Prostate gland (tissue), 2 donors: ENCODE data around the gene CABCOCO1. TPM values are rescaled to one million over a fixed set of nuclear protein-coding genes. Genes with fewer than 3 reads are reported as not detected.

ENCODE experiments used
- DNase-seq: peaks from one replicate; pipeline ENCODE4 v3.0.0-alpha.2; 2019; ENCODE audit warnings: low spot score
- H3K27ac ChIP-seq, 2 donors: fragments of 200-600 bp; sonication (generic); 2 replicates each; pipeline ENCODE4 v1.5.1; 2017 to 2019
- H3K27me3 ChIP-seq: fragments of 200-600 bp; sonication (generic); replicated peaks from 2 replicates; pipeline ENCODE4 v1.5.1; 2019; ENCODE audit not compliant: insufficient read depth
- H3K36me3 ChIP-seq, 2 donors: fragments of 200-600 bp; sonication (generic); 1 replicate in 1 of 2; 2 replicates in 1 of 2; pipeline versions ENCODE4 v1.5.1 to v1.8.1; 2017 to 2019
- H3K4me1 ChIP-seq: fragments of 200-600 bp; sonication (generic); replicated peaks from 2 replicates; pipeline ENCODE4 v1.5.1; 2019
- H3K4me3 ChIP-seq, 2 donors: fragments of 200-600 bp; sonication (generic); 2 replicates each; pipeline ENCODE4 v1.5.1; 2017 to 2019
- H3K9me3 ChIP-seq: fragments of 200-600 bp; sonication (generic); 2 replicates; pipeline ENCODE4 v1.5.1; 2017
- CTCF ChIP-seq, 4 experiments: fragments of 200-600 bp in 2 of 4; fragments of 450-650 bp in 2 of 4; sonication (generic) in 2 of 4; IDR thresholded peaks; 1 replicate in 3 of 4; 2 replicates in 1 of 4; pipeline ENCODE4 v1.5.1; 2016 to 2019; ENCODE audit warnings: antibody characterized with exemption in 4 of 4, mild to moderate bottlenecking in 2 of 4, moderate library complexity in 2 of 4
- POLR2A ChIP-seq: fragments of 450-650 bp; IDR thresholded peaks from one replicate; pipeline ENCODE4 v1.6.1; 2016; ENCODE audit warnings: antibody characterized with exemption, mild to moderate bottlenecking
- POLR2AphosphoS5 ChIP-seq: sonication (generic); formaldehyde crosslinking; IDR thresholded peaks from one replicate; pipeline ENCODE4 v1.6.1; 2017; ENCODE audit warnings: antibody characterized with exemption
- WGBS: methylation state at CpG from one replicate; pipeline ENCODE4 v1.1.5; 2018; 5-methylcytosine and 5-hydroxymethylcytosine counted together
- intact Hi-C: fragments of 100-400 bp; cut with DNase I; formaldehyde crosslinking; loops from one replicate; pipeline ENCODE4 v1.14.2; 2022
- total RNA-seq, 2 donors: library from RNA; depleted of rRNA; stranded (reverse); fragments of >200 nt; gene quantifications; one replicate each; pipeline ENCODE4 v1.1.0, GENCODE V29; 2016

The CABCOCO1 gene
- total RNA-seq, 2 donors from 2014 or later = 1.0 to 1.9 TPM

- no peaks in the 10 kb centered on the region for H3K9me3 ChIP-seq
- intact Hi-C loops = no loop called here
- H3K36me3 ChIP-seq = no peaks in the 10 kb centered on the region
- no peak for TF ChIP-seq POLR2AphosphoS5
- no peak for TF ChIP-seq POLR2A
- no peak for TF ChIP-seq CTCF (IDR thresholded peaks at IDR 0.05)
- H3K4me1 ChIP-seq = peaks cover 8% of the 10 kb centered on the region
- H3K27ac ChIP-seq = no peak overlapping the region
- 91% methylated on average over 5 of the region's 5 CpGs for WGBS
- DNase-seq = no peak
- H3K27me3 ChIP-seq = no peaks in the 10 kb centered on the region
- H3K4me3 ChIP-seq = no peak overlapping the region
Measured at GRCh38 chr10:61627266-61627665, 35.5 kb upstream of the CABCOCO1 start.

- Histone ChIP-seq H3K9me3 (no peaks in the 10 kb centered on the region), H3K27me3 (no peaks in the 10 kb centered on the region), H3K27ac (no peak overlapping the region), H3K4me1 (peaks cover 2% of the 10 kb centered on the region), H3K36me3 (no peaks in the 10 kb centered on the region), H3K4me3 (no peak overlapping the region)
- WGBS = 71% methylated on average over 3 of the region's 3 CpGs
- DNase-seq = no peak
- TF ChIP-seq POLR2A (no peak), CTCF (IDR thresholded peaks at IDR 0.05) (no peak), POLR2AphosphoS5 (no peak)
- intact Hi-C loops = no loop called here
Measured at GRCh38 chr10:61628151-61628874, 34.4 kb upstream of the CABCOCO1 start.

- Histone ChIP-seq H3K4me3 (no peak overlapping the region), H3K9me3 (no peaks in the 10 kb centered on the region), H3K4me1 (no peaks in the 10 kb centered on the region), H3K27ac (no peak overlapping the region), H3K36me3 (no peaks in the 10 kb centered on the region), H3K27me3 (no peaks in the 10 kb centered on the region)
- 76% methylated on average over 4 of the region's 4 CpGs for WGBS
- no peak for DNase-seq
- TF ChIP-seq POLR2A (no peak), POLR2AphosphoS5 (no peak), CTCF (IDR thresholded peaks at IDR 0.05) (no peak)
- intact Hi-C loops = no loop called here
Measured at GRCh38 chr10:61628875-61629513, 33.7 kb upstream of the CABCOCO1 start.

- WGBS = 92% methylated on average over 4 of the region's 4 CpGs
- no peak for TF ChIP-seq POLR2AphosphoS5
- no peak for TF ChIP-seq POLR2A
- TF ChIP-seq CTCF (IDR thresholded peaks at IDR 0.05) = no peak
- DNase-seq = no peak
- Histone ChIP-seq H3K4me3 (no peak overlapping the region), H3K4me1 (no peaks in the 10 kb centered on the region), H3K27ac (no peak overlapping the region), H3K9me3 (no peaks in the 10 kb centered on the region), H3K27me3 (no peaks in the 10 kb centered on the region), H3K36me3 (no peaks in the 10 kb centered on the region)
- intact Hi-C loops = no loop called here
Measured at GRCh38 chr10:61629576-61629975, 33.2 kb upstream of the CABCOCO1 start.
